GM18858 (cell line): ENCODE results near the gene PALLD.

Source experiments
- ATAC-seq: cut with Tn5 transposase; IDR thresholded peaks from one replicate; pipeline ENCODE4 v1.9.1; 2021; ENCODE audit not compliant: unreplicated experiment

PALLD gene

GRCh38 chr4:168587411-168588125 lies 90.7 kb downstream of the PALLD start:
- ATAC-seq = no peak

GRCh38 chr4:168588916-168589531 lies 92.2 kb downstream of the PALLD start:
- ATAC-seq = no peak

- no peak for ATAC-seq
Measured at GRCh38 chr4:168592676-168593075, 95.8 kb downstream of the PALLD start.

GRCh38 chr4:168593399-168593798 lies 96.5 kb downstream of the PALLD start:
- ATAC-seq = no peak

- ATAC-seq = no peak
Measured at GRCh38 chr4:168594121-168594520, 97.3 kb downstream of the PALLD start.

- ATAC-seq = no peak
Measured at GRCh38 chr4:168598191-168598590, 101.3 kb downstream of the PALLD start.

GRCh38 chr4:168600796-168601583 lies 104.1 kb downstream of the PALLD start:
- ATAC-seq = no peak

- no peak for ATAC-seq
Measured at GRCh38 chr4:168601899-168602298, 105.0 kb downstream of the PALLD start.

GRCh38 chr4:168604496-168605373 lies 107.9 kb downstream of the PALLD start:
- no peak for ATAC-seq

GRCh38 chr4:168605411-168605810 lies 108.6 kb downstream of the PALLD start:
- no peak for ATAC-seq

GRCh38 chr4:168607215-168607614 lies 110.4 kb downstream of the PALLD start:
- ATAC-seq = no peak

GRCh38 chr4:168608771-168609170 lies 111.9 kb downstream of the PALLD start:
- ATAC-seq = no peak

GRCh38 chr4:168609369-168609768 lies 112.5 kb downstream of the PALLD start:
- ATAC-seq = no peak

GRCh38 chr4:168610911-168611530 lies 114.2 kb downstream of the PALLD start:
- no peak for ATAC-seq

- no peak for ATAC-seq
Measured at GRCh38 chr4:168612450-168613135, 115.7 kb downstream of the PALLD start.

GRCh38 chr4:168613869-168614268 lies 117.0 kb downstream of the PALLD start:
- ATAC-seq = no peak

GRCh38 chr4:168614281-168615057 lies 117.6 kb downstream of the PALLD start:
- no peak for ATAC-seq

GRCh38 chr4:168615294-168616065 lies 118.6 kb downstream of the PALLD start:
- no peak for ATAC-seq
